Lower leg skin (tissue), 3 donors: ENCODE measurements around the gene LAMTOR1.

Source experiments
- POLR2A ChIP-seq, 2 donors: fragments of 450-650 bp; IDR thresholded peaks; one replicate each; pipeline ENCODE4 v1.6.1; 2016 to 2017; ENCODE audit warnings: antibody characterized with exemption in 2 of 2, mild to moderate bottlenecking in 1 of 2, moderate library complexity in 1 of 2
- TF ChIP-seq, protein P1 (sequence below), 3 donors: fragments of 450-650 bp; IDR thresholded peaks; one replicate each; pipeline ENCODE4 v1.5.1; 2016; ENCODE audit warnings: antibody characterized with exemption in 3 of 3, mild to moderate bottlenecking in 3 of 3, moderate library complexity in 2 of 3

DNA sequence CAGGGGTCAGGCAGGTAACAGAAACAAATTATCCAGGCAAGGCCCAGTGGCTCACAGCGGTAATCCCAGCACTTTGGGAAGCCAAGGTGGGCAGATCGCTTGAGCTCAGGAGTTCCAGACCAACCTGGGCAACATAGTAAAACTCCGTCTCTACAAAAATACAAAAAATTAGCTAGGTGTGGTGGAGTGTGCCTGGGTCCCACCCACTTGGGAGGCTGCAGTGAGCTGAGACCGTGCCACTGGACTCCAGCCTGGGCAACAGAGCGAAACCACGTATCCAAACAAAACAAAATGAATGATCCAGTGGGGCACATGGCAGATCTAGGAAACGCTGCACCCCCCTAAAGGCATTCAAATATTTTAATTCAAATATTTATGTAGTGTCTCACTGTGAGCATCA lies 32.6 kb downstream of the LAMTOR1 start:
- TF ChIP-seq, protein P1, sequence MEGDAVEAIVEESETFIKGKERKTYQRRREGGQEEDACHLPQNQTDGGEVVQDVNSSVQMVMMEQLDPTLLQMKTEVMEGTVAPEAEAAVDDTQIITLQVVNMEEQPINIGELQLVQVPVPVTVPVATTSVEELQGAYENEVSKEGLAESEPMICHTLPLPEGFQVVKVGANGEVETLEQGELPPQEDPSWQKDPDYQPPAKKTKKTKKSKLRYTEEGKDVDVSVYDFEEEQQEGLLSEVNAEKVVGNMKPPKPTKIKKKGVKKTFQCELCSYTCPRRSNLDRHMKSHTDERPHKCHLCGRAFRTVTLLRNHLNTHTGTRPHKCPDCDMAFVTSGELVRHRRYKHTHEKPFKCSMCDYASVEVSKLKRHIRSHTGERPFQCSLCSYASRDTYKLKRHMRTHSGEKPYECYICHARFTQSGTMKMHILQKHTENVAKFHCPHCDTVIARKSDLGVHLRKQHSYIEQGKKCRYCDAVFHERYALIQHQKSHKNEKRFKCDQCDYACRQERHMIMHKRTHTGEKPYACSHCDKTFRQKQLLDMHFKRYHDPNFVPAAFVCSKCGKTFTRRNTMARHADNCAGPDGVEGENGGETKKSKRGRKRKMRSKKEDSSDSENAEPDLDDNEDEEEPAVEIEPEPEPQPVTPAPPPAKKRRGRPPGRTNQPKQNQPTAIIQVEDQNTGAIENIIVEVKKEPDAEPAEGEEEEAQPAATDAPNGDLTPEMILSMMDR (IDR thresholded peaks at IDR 0.05): no peak
- no peak for TF ChIP-seq POLR2A (IDR thresholded peaks at IDR 0.05)
